ENCODE measurements around the gene FUT3. TPM values are rescaled to one million over a fixed set of nuclear protein-coding genes. Genes with fewer than 3 reads are reported as not detected.
A peak's percentile ranks its signal among the peaks of the same experiment; 100 is the strongest.

The FUT3 gene
- total and polyA plus RNA-seq, 9 of the 15 experiments (the other 6 are each of a cell fraction or from before 2014, with no cell fraction given) = 0.09 TPM; not detected in 8

- TF ChIP-seq MGA (IDR thresholded peaks at IDR 0.05) (peak; percentile 93), TAF15 (IDR thresholded peaks at IDR 0.05; ENCODE audit: low read depth, low read length) (no peak), NONO (IDR thresholded peaks at IDR 0.05; ENCODE audit: low read depth in 2 of 2, low read length in 1 of 2) (peak; percentile 87 to 92), ASH1L (IDR thresholded peaks at IDR 0.05; ENCODE audit: borderline replicate concordance, low read depth, partially characterized antibody) (no peak), ZNF707 (CRISPR knock-in tag; conservative IDR thresholded peaks at IDR 0.05) (no peak), CCAR2 (IDR thresholded peaks at IDR 0.05; ENCODE audit: low read depth, low read length) (no peak), ZKSCAN8 (CRISPR knock-in tag; IDR thresholded peaks at IDR 0.05) (no peak), EWSR1 (IDR thresholded peaks at IDR 0.05; ENCODE audit: borderline replicate concordance, low read depth, partially characterized antibody) (no peak), ZNF263 (CRISPR knock-in tag; IDR thresholded peaks at IDR 0.05; ENCODE audit: borderline replicate concordance) (no peak; the same call in 1 of the 2 replicates), CBX2 (IDR thresholded peaks at IDR 0.05; ENCODE audit: insufficient read depth, low read length, poor library complexity, severe bottlenecking) (no peak), CBFA2T2 (conservative IDR thresholded peaks at IDR 0.05) (no peak)
These were observed 23.2 kb downstream of the FUT3 start (continued) for GRCh38 chr19:5827891-5828660.

All from K562 (cell line).